HepG2 (cell line): ENCODE results near the gene ETV6. TPM values are rescaled to one million over a fixed set of nuclear protein-coding genes. Genes with fewer than 3 reads are reported as not detected.

ENCODE experiments used
- CEBPZ ChIP-seq: IDR thresholded peaks from 2 replicates; pipeline ENCODE4 v1.6.1; 2012; ENCODE audit warnings: low read length, improper control_type of control experiment
- ELF3 ChIP-seq: IDR thresholded peaks from 2 replicates; pipeline ENCODE4 v1.6.1; 2016; ENCODE audit warnings: missing genetic modification reagents, missing compliant biosample characterization
- HMG20A ChIP-seq: IDR thresholded peaks from 2 replicates; pipeline ENCODE4 v1.6.1; 2016; ENCODE audit warnings: borderline replicate concordance
- HNF4G ChIP-seq, 2 experiments: sonication (generic) in 1 of 2; formaldehyde crosslinking in 1 of 2; IDR thresholded peaks; 2 replicates each; pipeline versions ENCODE4 v1.4.0 to v1.6.1; 2011 to 2020; ENCODE audit warnings: borderline replicate concordance in 2 of 2, low read depth in 2 of 2, mild to moderate bottlenecking in 2 of 2, low read length in 1 of 2, missing genetic modification reagents in 1 of 2, moderate library complexity in 1 of 2
- HOMEZ ChIP-seq: IDR thresholded peaks from 2 replicates; pipeline ENCODE4 v1.6.1; 2016; ENCODE audit warnings: low read depth
- PAXIP1 ChIP-seq: sonication (generic); formaldehyde crosslinking; conservative IDR thresholded peaks from 2 replicates; pipeline ENCODE4 v1.4.0; 2020; ENCODE audit warnings: mild to moderate bottlenecking, missing genetic modification reagents, moderate library complexity
- PHF21A ChIP-seq: sonication (generic); formaldehyde crosslinking; IDR thresholded peaks from 2 replicates; pipeline ENCODE4 v1.5.0; 2020; ENCODE audit warnings: mild to moderate bottlenecking, missing genetic modification reagents
- PITX1 ChIP-seq: sonication (generic); formaldehyde crosslinking; IDR thresholded peaks from 2 replicates; pipeline ENCODE4 v1.5.1; 2020; ENCODE audit warnings: mild to moderate bottlenecking, missing genetic modification reagents
- RARA ChIP-seq: IDR thresholded peaks from 2 replicates; pipeline ENCODE4 v1.6.1; 2016; ENCODE audit warnings: missing genetic modification reagents, missing compliant biosample characterization
- RFX3 ChIP-seq: IDR thresholded peaks from 2 replicates; pipeline ENCODE4 v1.6.1; 2016; ENCODE audit warnings: missing biosample characterization, missing genetic modification reagents
- SMC3 ChIP-seq: IDR thresholded peaks from 2 replicates; pipeline ENCODE4 v1.6.1; 2011; ENCODE audit warnings: low read length, improper control_type of control experiment
- SNAPC5 ChIP-seq: sonication (generic); formaldehyde crosslinking; IDR thresholded peaks from 2 replicates; pipeline ENCODE4 v1.8.1; 2023; ENCODE audit warnings: mild to moderate bottlenecking, missing genetic modification reagents, borderline replicate concordance
- SOX6 ChIP-seq, 2 experiments: fragments of 450-650 bp in 1 of 2; sonication (generic) in 1 of 2; formaldehyde crosslinking in 1 of 2; IDR thresholded peaks; 2 replicates each; pipeline versions ENCODE4 v1.4.0 to v1.6.1; 2017 to 2020; ENCODE audit warnings: antibody characterized with exemption in 1 of 2, mild to moderate bottlenecking in 1 of 2, missing genetic modification reagents in 1 of 2
- TARDBP ChIP-seq: sonication (generic); formaldehyde crosslinking; IDR thresholded peaks from 2 replicates; pipeline ENCODE4 v1.8.0; 2022; ENCODE audit warnings: mild to moderate bottlenecking, missing genetic modification reagents
- TBX2 ChIP-seq: sonication (generic); formaldehyde crosslinking; IDR thresholded peaks from 2 replicates; pipeline ENCODE4 v1.5.0; 2020; ENCODE audit warnings: missing genetic modification reagents, mild to moderate bottlenecking, borderline replicate concordance
- ZNF296 ChIP-seq: sonication (generic); formaldehyde crosslinking; conservative IDR thresholded peaks from 2 replicates; pipeline ENCODE4 v1.5.0; 2020; ENCODE audit warnings: mild to moderate bottlenecking, missing genetic modification reagents
- ZNF605 ChIP-seq: sonication (generic); formaldehyde crosslinking; IDR thresholded peaks from 2 replicates; pipeline ENCODE4 v1.8.0; 2022; ENCODE audit warnings: mild to moderate bottlenecking, missing genetic modification reagents
- ZZZ3 ChIP-seq: sonication (generic); formaldehyde crosslinking; IDR thresholded peaks from 2 replicates; pipeline ENCODE4 v1.4.0; 2020; ENCODE audit warnings: missing genetic modification reagents, mild to moderate bottlenecking, borderline replicate concordance
- polyA plus RNA-seq, 8 experiments: library from polyadenylated mRNA; depleted of rRNA in 3 of 8; stranded (reverse) in 7 of 8; unstranded in 1 of 8; fragments of >200 nt; fragmentation: Illumina TruSeq in 4 of 8; extraction: Trizol in 4 of 8; gene quantifications; 2 replicates each; pipeline versions ENCODE4 v1.2.1 to v1.2.3, GENCODE V29; 2011 to 2016; ENCODE audit warnings: low read depth in 4 of 8, missing spikeins in 1 of 8, mixed read lengths in 1 of 8; ENCODE audit not compliant: insufficient read depth in 1 of 8
- total RNA-seq, 5 experiments: library from RNA; depleted of rRNA; stranded (reverse); fragments of >200 nt; fragmentation: Illumina TruSeq; extraction: Trizol; gene quantifications; 2 replicates each; pipeline ENCODE4 v1.2.3, GENCODE V29; 2016; ENCODE audit warnings: low read depth in 1 of 5

ETV6 gene
- total and polyA plus RNA-seq, 2 of the 13 experiments (the other 11 are each of a cell fraction or from before 2014, with no cell fraction given), result 2.2 to 3.0 TPM

- TF ChIP-seq HOMEZ (CRISPR knock-in tag), result 0 out of 2 replicates have a peak, but pooled peaks have one; percentile 24
- TF ChIP-seq TARDBP (CRISPR knock-in tag), result 0 out of 2 replicates have a peak, but pooled peaks have one; percentile 22
- peak; percentile 81 for TF ChIP-seq HNF4G (IDR thresholded peaks at IDR 0.05; ENCODE audit: borderline replicate concordance, low read depth, low read length)
- TF ChIP-seq HNF4G (CRISPR knock-in tag; IDR thresholded peaks at IDR 0.05; ENCODE audit: borderline replicate concordance, low read depth), result peak; percentile 58; the same call in 1 of the 2 replicates
- 0 out of 2 replicates have a peak, but pooled peaks have one; percentile 37 for TF ChIP-seq ZNF605 (CRISPR knock-in tag)
- TF ChIP-seq PAXIP1 (CRISPR knock-in tag), result peak; percentile 66; the same call in 1 of the 2 replicates
- TF ChIP-seq SMC3, result no peak
- peak; percentile 67; the same call in 1 of the 2 replicates for TF ChIP-seq SNAPC5
- TF ChIP-seq RFX3, result no peak
- peak; percentile 49; the same call in 1 of the 2 replicates for TF ChIP-seq TBX2 (CRISPR knock-in tag)
- no peak for TF ChIP-seq ZNF296
- peak; percentile 14; the same call in 1 of the 2 replicates for TF ChIP-seq RARA (CRISPR knock-in tag)
- TF ChIP-seq PITX1 (CRISPR knock-in tag), result 0 out of 2 replicates have a peak, but pooled peaks have one; percentile 50
- peak; percentile 49; the same call in 1 of the 2 replicates for TF ChIP-seq ZZZ3 (CRISPR knock-in tag)
- no peak for TF ChIP-seq CEBPZ
- 0 out of 2 replicates have a peak, but pooled peaks have one; percentile 22 for TF ChIP-seq PHF21A (CRISPR knock-in tag)
- no peak for TF ChIP-seq SOX6 (IDR thresholded peaks at IDR 0.05)
- TF ChIP-seq SOX6 (CRISPR knock-in tag; IDR thresholded peaks at IDR 0.05), result peak; percentile 61; the same call in 1 of the 2 replicates
- peak; percentile 12; the same call in 1 of the 2 replicates for TF ChIP-seq HMG20A
- TF ChIP-seq ELF3 (CRISPR knock-in tag), result 0 out of 2 replicates have a peak, but pooled peaks have one; percentile 35
These were observed 42.0 kb upstream of the ETV6 start (continued) for GRCh38 chr12:11607313-11608081.
